Measurements from ENCODE around the gene BIN1.

DNA sequence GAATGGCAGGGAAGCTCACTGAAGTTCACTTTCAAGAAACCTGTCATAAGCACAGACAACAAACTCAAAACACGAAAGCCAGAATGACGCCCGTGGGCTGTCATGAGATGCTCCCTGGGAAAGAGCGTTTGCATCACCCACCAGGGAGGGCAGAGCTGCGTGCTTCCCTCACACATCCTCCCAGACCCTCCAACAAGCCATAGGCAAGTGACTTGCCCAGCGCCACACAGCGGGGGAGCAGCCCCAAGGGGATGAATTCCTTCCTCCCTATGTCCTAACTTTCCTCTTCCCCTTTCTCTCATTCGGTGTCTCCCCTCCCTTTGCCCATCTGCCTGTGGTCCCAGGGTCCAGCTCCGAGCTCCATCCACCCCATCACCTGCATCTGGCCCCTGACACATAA lies 10.7 kb downstream of the BIN1 start:
- TF ChIP-seq CTCF (IDR thresholded peaks at IDR 0.05) (no peak), EZH2 (IDR thresholded peaks at IDR 0.05; ENCODE audit: borderline replicate concordance, insufficient read depth, low read depth, low read length, poor library complexity, severe bottlenecking) (no peak)
